ENCODE data around the gene ZNF576.

Gene ZNF576

DNA sequence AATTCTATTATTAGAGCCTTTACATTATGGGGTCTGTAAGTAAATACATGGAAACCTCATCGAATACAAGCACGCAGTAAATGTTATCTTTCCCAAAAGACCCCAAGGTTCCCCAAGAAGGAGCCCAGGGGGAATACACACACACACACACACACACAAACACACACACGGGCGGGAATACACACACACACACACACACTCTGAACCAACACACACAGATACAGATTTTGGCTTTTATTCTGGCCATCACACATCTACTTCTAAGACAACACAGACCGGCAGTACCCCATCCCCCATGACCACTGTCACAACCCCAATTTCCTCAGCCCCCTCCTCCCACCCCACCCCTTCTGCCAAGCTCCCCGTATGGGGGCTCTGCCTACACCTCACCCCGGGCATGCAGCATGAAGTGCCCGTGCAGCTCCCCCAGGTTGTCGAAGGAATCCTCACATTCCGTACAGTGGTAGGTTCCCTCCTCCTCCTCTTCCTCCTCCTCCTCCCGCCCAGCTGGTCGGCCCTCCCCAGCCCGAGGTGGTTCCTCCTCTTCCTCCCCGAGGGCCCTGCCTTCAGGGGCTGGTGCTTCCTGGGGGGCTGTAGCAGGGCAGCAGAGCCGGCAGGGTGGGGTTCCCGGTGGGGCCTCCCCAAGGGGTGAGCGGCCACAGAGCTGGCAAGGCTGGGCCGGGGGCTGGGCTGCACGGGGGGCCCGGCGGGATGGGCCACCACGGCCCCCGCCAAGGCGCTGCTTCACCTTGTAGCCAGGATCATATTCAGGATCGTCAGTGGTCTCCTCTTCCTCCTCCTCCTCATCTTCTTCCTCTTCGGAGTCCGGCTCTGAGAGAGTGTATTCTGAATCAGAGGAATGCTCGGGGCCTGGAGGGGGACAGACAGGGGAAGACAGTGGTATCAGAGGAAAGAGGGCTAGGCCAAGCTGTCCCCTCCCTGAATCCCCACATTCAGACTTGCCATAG is 11.1 kb downstream of the ZNF576 start:
- ChIA-PET POLR2A (no interaction called here), CTCF (no interaction called here)
- DNase-seq (ENCODE audit: extremely low spot score): no peak
- TF ChIP-seq HDGF (IDR thresholded peaks at IDR 0.05; ENCODE audit: borderline replicate concordance): no peak

DNA sequence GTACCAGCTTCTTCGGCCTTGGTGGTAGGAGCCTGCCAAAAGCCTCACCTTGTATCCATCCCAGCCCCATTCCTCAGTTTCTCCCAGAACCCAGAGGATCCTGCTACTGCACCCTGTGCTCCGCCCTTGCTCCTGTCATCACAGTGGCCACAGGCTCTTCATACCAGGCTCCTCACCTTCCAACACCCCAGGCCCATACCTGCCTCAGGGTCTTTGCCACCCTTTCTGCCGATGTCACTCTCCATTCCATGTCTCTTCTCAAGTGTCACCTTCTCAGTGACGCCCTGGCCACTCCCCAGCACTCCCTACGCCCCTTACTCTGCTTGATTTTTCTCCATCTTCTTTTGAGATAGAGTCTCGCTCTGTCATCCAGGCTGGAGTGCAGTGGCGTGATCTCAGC is 13.5 kb downstream of the ZNF576 start:
- DNase-seq (ENCODE audit: extremely low spot score): no peak
- ChIA-PET CTCF (no interaction called here), POLR2A (no interaction called here)
- TF ChIP-seq CTBP1 (IDR thresholded peaks at IDR 0.05; ENCODE audit: borderline replicate concordance) (no peak), LEF1 (IDR thresholded peaks at IDR 0.05; ENCODE audit: borderline replicate concordance) (no peak), SUZ12 (IDR thresholded peaks at IDR 0.05) (no peak), BHLHE40 (IDR thresholded peaks at IDR 0.05; ENCODE audit: borderline replicate concordance) (no peak), L3MBTL2 (conservative IDR thresholded peaks at IDR 0.05) (no peak), ELF4 (IDR thresholded peaks at IDR 0.05) (no peak), FOXK2 (IDR thresholded peaks at IDR 0.05) (no peak), ZNF384 (IDR thresholded peaks at IDR 0.05) (no peak), NFRKB (IDR thresholded peaks at IDR 0.05) (no peak), FOXM1 (IDR thresholded peaks at IDR 0.05; ENCODE audit: borderline replicate concordance) (no peak)

DNA sequence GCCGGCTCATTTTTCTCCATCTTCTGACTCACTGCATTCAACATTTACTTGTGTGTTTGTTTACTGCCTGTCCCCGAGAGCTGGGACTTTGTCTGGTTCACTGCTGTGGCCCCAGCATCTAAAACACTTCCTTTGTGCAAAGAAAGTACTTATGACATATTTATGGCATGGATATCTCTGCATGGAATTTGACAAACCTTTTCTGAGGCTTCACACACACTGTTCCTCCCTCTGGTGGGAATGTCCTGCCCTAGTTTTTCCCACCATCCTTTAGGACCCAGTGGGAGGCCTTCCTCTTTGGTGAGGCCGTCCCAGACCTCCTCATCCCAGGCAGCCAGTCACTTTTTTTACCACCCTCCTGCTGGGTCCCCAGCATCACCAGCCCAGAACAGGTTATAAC is 14.1 kb downstream of the ZNF576 start:
- TF ChIP-seq CTBP1 (IDR thresholded peaks at IDR 0.05; ENCODE audit: borderline replicate concordance) (no peak), L3MBTL2 (conservative IDR thresholded peaks at IDR 0.05) (no peak), TARDBP (IDR thresholded peaks at IDR 0.05) (no peak), FOXK2 (IDR thresholded peaks at IDR 0.05) (no peak), FOXA1 (IDR thresholded peaks at IDR 0.05) (no peak)
- ChIA-PET CTCF (no interaction called here), POLR2A (interaction anchor here (1.1 kb wide), 1 partner anchor 14 kb away, joined by 3 read pairs; the partner anchor contains the start of genes IRGQ and ZNF576)
- no peak for DNase-seq (ENCODE audit: extremely low spot score)

DNA sequence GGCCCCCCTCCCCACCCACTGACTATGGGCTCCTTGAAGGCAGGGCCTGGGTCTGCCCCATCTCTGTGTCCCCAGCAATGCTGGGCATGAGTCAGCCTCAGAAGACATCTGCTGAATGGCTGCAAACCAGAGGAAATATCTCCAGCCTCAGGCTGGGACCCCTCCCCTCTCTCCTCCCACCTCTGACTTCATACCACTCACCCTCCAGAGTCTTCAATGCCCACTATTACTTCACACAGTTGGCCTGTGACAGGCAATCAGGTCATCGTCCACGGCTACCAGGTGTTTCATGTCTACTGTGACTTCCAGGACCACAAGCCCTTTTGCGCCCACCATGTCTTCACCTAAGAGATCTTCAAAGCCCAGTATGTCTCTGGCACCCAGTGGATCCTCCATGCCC is 15.4 kb downstream of the ZNF576 start, which contains the start of gene SRRM5:
TSS of gene SRRM5 (plus strand) at position 301 of the 400 bp plus-strand sequence. CDS start at position 335, 34 bp downstream.
- ChIA-PET POLR2A (no interaction called here), CTCF (no interaction called here)
- TF ChIP-seq FOXM1 (IDR thresholded peaks at IDR 0.05; ENCODE audit: borderline replicate concordance): no peak
- TF ChIP-seq BHLHE40 (IDR thresholded peaks at IDR 0.05; ENCODE audit: borderline replicate concordance): no peak
- TF ChIP-seq SP1 (IDR thresholded peaks at IDR 0.05): no peak
- TF ChIP-seq FOXK2 (IDR thresholded peaks at IDR 0.05): no peak
- no peak for TF ChIP-seq NFRKB (IDR thresholded peaks at IDR 0.05)
- no peak for TF ChIP-seq HDGF (IDR thresholded peaks at IDR 0.05; ENCODE audit: borderline replicate concordance)
- TF ChIP-seq LEF1 (IDR thresholded peaks at IDR 0.05; ENCODE audit: borderline replicate concordance): no peak
- no peak for TF ChIP-seq ZNF384 (IDR thresholded peaks at IDR 0.05)
- no peak for TF ChIP-seq TARDBP (IDR thresholded peaks at IDR 0.05)
- no peak for TF ChIP-seq CTBP1 (IDR thresholded peaks at IDR 0.05; ENCODE audit: borderline replicate concordance)
- no peak for TF ChIP-seq FOXA1 (IDR thresholded peaks at IDR 0.05)
- TF ChIP-seq ARNT (IDR thresholded peaks at IDR 0.05): no peak
- no peak for TF ChIP-seq ELF4 (IDR thresholded peaks at IDR 0.05)
- TF ChIP-seq, protein P1, sequence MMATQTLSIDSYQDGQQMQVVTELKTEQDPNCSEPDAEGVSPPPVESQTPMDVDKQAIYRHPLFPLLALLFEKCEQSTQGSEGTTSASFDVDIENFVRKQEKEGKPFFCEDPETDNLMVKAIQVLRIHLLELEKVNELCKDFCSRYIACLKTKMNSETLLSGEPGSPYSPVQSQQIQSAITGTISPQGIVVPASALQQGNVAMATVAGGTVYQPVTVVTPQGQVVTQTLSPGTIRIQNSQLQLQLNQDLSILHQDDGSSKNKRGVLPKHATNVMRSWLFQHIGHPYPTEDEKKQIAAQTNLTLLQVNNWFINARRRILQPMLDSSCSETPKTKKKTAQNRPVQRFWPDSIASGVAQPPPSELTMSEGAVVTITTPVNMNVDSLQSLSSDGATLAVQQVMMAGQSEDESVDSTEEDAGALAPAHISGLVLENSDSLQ (IDR thresholded peaks at IDR 0.05): no peak
- TF ChIP-seq SUZ12 (IDR thresholded peaks at IDR 0.05): no peak
- no peak for TF ChIP-seq L3MBTL2 (conservative IDR thresholded peaks at IDR 0.05)
- no peak for DNase-seq (ENCODE audit: extremely low spot score)

DNA sequence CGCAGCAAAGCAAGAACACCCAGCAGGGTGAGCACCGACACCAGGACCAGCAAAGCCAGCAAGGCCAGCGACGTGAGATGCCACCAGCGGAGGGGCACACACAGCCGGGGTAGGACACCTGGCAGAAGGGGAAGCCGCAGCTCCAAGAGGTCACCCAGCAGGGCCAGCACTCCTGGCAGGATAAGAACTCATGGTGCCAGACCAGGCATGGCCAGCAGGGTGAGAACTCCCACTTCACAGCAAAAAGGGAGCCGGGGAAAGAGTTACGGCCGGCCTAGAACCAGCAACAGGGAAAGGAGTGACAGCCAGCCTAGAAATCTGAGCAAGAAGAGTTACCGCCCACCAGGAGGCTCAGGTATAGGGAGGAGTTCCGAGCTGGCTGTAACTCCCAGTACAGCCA is 16.0 kb downstream of the ZNF576 start:
- DNase-seq (ENCODE audit: extremely low spot score): no peak
- TF ChIP-seq NFRKB (IDR thresholded peaks at IDR 0.05): no peak
- no peak for TF ChIP-seq ARNT (IDR thresholded peaks at IDR 0.05)
- TF ChIP-seq BHLHE40 (IDR thresholded peaks at IDR 0.05; ENCODE audit: borderline replicate concordance): no peak
- TF ChIP-seq LEF1 (IDR thresholded peaks at IDR 0.05; ENCODE audit: borderline replicate concordance): no peak
- no peak for TF ChIP-seq HDGF (IDR thresholded peaks at IDR 0.05; ENCODE audit: borderline replicate concordance)
- no peak for TF ChIP-seq SP1 (IDR thresholded peaks at IDR 0.05)
- no peak for TF ChIP-seq ELF4 (IDR thresholded peaks at IDR 0.05)
- no peak for TF ChIP-seq SUZ12 (IDR thresholded peaks at IDR 0.05)
- no peak for TF ChIP-seq TARDBP (IDR thresholded peaks at IDR 0.05)
- TF ChIP-seq FOXK2 (IDR thresholded peaks at IDR 0.05): no peak
- TF ChIP-seq, protein P1 (IDR thresholded peaks at IDR 0.05): no peak
- TF ChIP-seq FOXA1 (IDR thresholded peaks at IDR 0.05): no peak
- no peak for TF ChIP-seq L3MBTL2 (conservative IDR thresholded peaks at IDR 0.05)
- TF ChIP-seq FOXM1 (IDR thresholded peaks at IDR 0.05; ENCODE audit: borderline replicate concordance): no peak
- no peak for TF ChIP-seq CTBP1 (IDR thresholded peaks at IDR 0.05; ENCODE audit: borderline replicate concordance)
- TF ChIP-seq ZNF384 (IDR thresholded peaks at IDR 0.05): no peak
- ChIA-PET POLR2A (no interaction called here), CTCF (no interaction called here)

DNA sequence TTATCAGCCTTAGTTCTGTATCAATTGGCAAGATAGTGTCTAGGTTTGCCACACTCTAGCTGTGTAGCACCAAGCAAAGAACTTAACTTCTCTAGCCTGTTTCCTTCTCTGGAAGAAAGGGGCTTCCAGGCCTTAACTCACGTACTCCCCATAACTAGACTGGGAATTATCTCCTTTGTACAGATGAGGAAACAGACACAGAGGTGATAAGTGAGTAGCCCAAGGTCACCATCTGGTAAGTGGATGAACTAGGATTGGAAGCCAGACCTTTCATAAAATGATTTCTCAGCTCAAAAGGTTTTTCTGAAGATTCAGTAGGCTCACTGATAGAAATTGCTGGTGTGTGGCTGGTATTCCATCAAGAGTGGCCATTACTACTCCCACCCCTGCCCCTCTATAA is 19.9 kb downstream of the ZNF576 start:
- ChIA-PET POLR2A (no interaction called here), CTCF (no interaction called here)
- TF ChIP-seq L3MBTL2 (conservative IDR thresholded peaks at IDR 0.05): no peak
- no peak for DNase-seq (ENCODE audit: extremely low spot score)

DNA sequence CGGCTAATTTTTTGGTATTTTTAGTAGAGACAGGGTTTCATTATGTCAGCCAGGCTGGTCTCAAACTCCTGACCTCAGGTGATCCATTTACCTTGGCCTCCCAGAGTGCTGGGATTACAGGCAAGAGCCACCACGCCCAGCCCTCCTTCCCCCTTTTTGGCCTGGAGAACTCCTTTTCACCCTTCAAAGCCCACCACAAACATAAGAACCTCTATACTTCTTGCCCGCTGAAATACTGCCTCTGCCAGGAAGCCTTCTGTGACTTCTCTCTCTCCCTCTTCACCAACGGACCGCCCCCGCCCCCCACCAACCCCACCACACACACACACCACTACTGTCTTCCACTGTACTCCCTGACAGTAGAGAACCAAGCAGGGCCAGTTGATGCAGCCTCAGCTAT is 20.6 kb downstream of the ZNF576 start:
- DNase-seq (ENCODE audit: extremely low spot score): no peak
- TF ChIP-seq ELF4 (IDR thresholded peaks at IDR 0.05): no peak
- TF ChIP-seq LEF1 (IDR thresholded peaks at IDR 0.05; ENCODE audit: borderline replicate concordance): no peak
- TF ChIP-seq FOXM1 (IDR thresholded peaks at IDR 0.05; ENCODE audit: borderline replicate concordance): no peak
- TF ChIP-seq BHLHE40 (IDR thresholded peaks at IDR 0.05; ENCODE audit: borderline replicate concordance): no peak
- CTCF ChIA-PET: no interaction called here
- POLR2A ChIA-PET: interaction anchor here (1.5 kb wide), 1 partner anchor 35 kb away, joined by 3 read pairs; no protein-coding TSS in a partner anchor
